ENCODE results near the gene FBN2. TPM values are rescaled to one million over a fixed set of nuclear protein-coding genes. Genes with fewer than 3 reads are reported as not detected.
"Not testable (repeated sequence)": the region's sequence is repeated elsewhere in the genome, so short reads cannot be mapped to it uniquely, and the experiment has no call there.

The FBN2 gene
- total RNA-seq, 1 donor from 2014 or later: 6.6 TPM

DNA sequence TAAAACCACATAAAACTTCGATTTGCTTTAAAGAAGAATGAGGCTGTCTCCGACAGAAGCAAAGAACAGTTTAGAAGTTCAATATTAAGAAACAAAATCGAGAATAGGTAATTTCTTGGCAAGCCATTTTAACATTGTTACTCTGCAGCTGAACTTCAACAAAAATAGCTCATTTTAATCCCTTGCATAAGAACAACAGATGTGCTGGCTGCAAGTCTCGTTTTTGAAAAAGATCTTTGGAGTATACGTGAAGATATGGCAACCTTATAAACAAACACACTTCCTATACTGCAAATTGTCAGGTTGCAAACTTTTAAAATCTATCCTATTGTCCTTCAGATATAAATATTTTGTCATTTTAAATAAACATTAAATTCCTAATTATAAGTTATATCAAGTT lies 71.5 kb downstream of the FBN2 start:
- Mint-ChIP-seq H3K4me3 (ENCODE audit: low read depth) (no peak overlapping the region), H3K27me3 (no peaks in the 10 kb centered on the region), H3K36me3 (ENCODE audit: insufficient read depth) (no peaks in the 10 kb centered on the region), H3K9me3 (ENCODE audit: low read depth) (no peaks in the 10 kb centered on the region), H3K27ac (no peak overlapping the region), H3K4me1 (ENCODE audit: low read depth) (no peaks in the 10 kb centered on the region)
- TF ChIP-seq CTCF (IDR thresholded peaks at IDR 0.05; ENCODE audit: unreplicated experiment): no peak
- DNase-seq (ENCODE audit: low spot score, unreplicated experiment): no peak

DNA sequence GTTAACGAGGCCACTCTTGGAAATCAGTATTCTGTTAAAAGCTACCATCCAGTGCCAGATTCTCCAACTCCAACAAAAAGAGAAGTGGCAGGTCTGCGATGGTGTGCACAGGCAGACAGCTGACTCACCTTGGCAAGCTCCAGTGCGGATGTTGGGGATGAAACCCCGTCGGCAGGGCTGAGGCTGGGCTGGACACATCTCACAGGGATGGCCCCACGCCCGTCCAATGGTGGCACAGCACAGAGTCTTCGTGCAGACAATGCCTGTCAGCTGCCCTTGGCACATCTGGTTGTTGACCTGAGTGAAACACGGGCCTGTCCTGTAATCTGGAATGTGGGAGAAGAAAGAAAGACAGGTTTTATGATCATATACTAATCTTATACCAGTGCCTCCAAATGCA lies 73.4 kb downstream of the FBN2 start:
- no peak for TF ChIP-seq CTCF (IDR thresholded peaks at IDR 0.05; ENCODE audit: unreplicated experiment)

GRCh38 chr5:128462330-128462729 lies 75.7 kb downstream of the FBN2 start:
- TF ChIP-seq CTCF (IDR thresholded peaks at IDR 0.05; ENCODE audit: unreplicated experiment): no peak
- no peaks in the 10 kb centered on the region for H3K4me1 Mint-ChIP-seq (ENCODE audit: low read depth)
- peaks cover 15% of the 10 kb centered on the region for H3K9me3 Mint-ChIP-seq (ENCODE audit: low read depth)

More for the DNA sequence above, 73.4 kb downstream of the FBN2 start:
- no peak overlapping the region for H3K27ac Mint-ChIP-seq
- H3K4me1 Mint-ChIP-seq (ENCODE audit: low read depth): no peaks in the 10 kb centered on the region
- H3K4me3 Mint-ChIP-seq (ENCODE audit: low read depth): no peak overlapping the region
- peaks cover 12% of the 10 kb centered on the region for H3K9me3 Mint-ChIP-seq (ENCODE audit: low read depth)
- no peak for DNase-seq (ENCODE audit: low spot score, unreplicated experiment)
- H3K27me3 Mint-ChIP-seq: no peaks in the 10 kb centered on the region
- H3K36me3 Mint-ChIP-seq (ENCODE audit: insufficient read depth): no peaks in the 10 kb centered on the region

DNA sequence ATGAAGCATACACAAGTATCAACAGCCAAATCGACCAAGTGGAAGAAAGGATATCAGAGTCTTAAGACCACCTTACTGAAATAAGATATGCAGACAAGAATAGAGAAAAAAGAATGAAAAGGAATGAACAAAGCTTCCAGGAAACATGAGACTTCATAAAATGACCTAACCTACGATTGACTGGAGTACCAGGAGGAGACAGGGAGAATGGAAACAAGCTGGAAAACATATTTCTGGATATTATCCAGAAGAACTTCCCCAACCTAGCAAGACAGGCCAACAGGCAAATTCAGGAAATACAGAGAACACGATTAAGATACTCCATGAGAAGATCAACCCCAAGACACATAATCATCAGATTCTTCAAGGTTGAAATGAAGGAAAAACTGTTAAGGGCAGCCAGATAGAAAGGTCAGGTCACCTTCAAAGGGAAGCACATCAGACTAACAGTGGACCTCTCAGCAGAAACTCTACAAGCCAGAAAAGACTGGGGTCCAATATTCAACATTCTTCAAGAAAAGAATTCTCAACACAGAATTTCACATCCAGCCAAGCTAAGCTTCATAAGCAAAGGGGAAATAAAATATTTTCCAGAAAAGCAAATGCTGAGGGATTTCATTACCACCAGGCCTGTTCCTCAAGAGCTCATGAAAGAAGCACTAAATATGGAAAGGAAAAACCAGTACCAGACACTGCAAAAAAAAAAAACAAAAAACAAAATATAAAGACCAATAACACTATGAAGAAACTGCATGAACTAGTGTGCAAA lies 80.7 kb downstream of the FBN2 start:
- peaks cover 15% of the 10 kb centered on the region for H3K9me3 Mint-ChIP-seq (ENCODE audit: low read depth)
- not testable (repeated sequence) for H3K27ac Mint-ChIP-seq; H3K27me3 Mint-ChIP-seq; H3K4me1 Mint-ChIP-seq (ENCODE audit: low read depth); DNase-seq (ENCODE audit: low spot score, unreplicated experiment); H3K4me3 Mint-ChIP-seq (ENCODE audit: low read depth); H3K36me3 Mint-ChIP-seq (ENCODE audit: insufficient read depth)

More at GRCh38 chr5:128462330-128462729, 75.7 kb downstream of the FBN2 start:
- Mint-ChIP-seq H3K4me3 (ENCODE audit: low read depth) (no peak overlapping the region), H3K27ac (no peak overlapping the region), H3K36me3 (ENCODE audit: insufficient read depth) (no peaks in the 10 kb centered on the region), H3K27me3 (no peaks in the 10 kb centered on the region)
- DNase-seq (ENCODE audit: low spot score, unreplicated experiment): no peak

DNA sequence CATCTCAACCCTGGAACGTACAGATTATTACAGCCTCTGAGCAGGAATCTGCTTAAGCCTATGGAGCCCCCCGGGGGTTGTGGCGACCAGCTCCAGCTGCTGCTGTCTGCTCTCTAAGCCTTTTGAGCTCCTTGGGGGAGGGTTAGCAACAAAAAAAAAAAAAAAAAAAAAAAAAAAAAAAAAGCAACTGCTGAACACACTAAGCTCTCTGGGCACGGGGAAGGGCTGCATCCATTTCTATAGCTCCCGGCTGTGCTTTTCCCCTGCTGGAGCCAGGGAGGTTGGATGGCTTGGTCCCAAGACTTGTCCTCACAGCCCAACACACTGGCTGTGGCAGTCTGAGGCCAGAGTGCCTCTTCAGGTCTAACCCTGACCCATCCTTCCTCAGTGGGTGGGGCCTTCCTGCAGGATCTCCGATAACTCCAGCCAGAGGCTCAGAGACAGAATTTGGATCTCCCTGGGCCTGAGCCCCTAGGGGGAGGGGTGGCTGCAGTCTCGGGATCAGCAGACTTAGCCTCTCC lies 82.1 kb downstream of the FBN2 start:
- DNase-seq (ENCODE audit: low spot score, unreplicated experiment): no peak
- TF ChIP-seq CTCF (IDR thresholded peaks at IDR 0.05; ENCODE audit: unreplicated experiment): no peak
- Mint-ChIP-seq H3K4me1 (ENCODE audit: low read depth) (no peaks in the 10 kb centered on the region), H3K27me3 (no peaks in the 10 kb centered on the region), H3K36me3 (ENCODE audit: insufficient read depth) (no peaks in the 10 kb centered on the region), H3K27ac (no peak overlapping the region), H3K9me3 (ENCODE audit: low read depth) (peaks cover 15% of the 10 kb centered on the region), H3K4me3 (ENCODE audit: low read depth) (no peak overlapping the region)

DNA sequence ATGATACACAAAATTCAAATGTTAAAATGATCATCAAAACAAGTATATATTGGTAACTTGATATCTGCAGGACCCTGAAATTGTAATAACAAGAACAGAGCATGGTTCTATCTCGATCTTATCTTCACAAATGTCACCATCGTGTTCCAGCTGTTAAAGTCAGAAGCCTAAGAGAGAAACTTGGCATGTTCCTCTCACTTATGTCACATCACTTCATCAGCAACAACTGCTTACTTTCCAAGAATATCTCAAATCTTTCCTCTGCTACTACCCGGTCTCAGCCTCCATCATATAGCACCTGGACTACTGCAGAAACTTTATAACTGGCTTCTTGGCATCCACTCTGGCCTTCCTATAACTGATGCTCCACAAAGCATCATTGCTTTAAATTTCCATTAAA lies 84.9 kb downstream of the FBN2 start:
- H3K27ac Mint-ChIP-seq: no peak overlapping the region

DNA sequence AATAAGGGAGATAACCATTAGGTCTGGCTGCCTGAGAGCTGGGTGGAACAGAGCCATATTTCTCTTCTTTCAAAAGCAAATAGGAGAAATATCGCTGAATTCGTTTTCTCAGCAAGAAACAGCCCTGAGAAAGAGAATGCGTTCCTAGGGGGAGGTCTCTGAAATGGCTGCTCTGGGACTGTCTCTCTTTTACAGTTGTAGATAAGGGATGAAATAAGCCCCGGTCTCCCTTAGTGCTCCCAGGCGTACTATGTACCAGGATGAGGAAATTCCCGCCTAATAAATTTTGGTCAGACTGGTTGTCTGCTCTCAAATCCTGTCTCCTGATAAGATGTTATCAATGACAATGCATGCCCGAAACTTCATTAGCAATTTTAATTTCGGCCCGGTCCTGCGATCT lies 90.8 kb downstream of the FBN2 start:
- H3K27ac Mint-ChIP-seq; H3K4me1 Mint-ChIP-seq (ENCODE audit: low read depth); H3K4me3 Mint-ChIP-seq (ENCODE audit: low read depth); H3K27me3 Mint-ChIP-seq; DNase-seq (ENCODE audit: low spot score, unreplicated experiment); H3K36me3 Mint-ChIP-seq (ENCODE audit: insufficient read depth): not testable (repeated sequence)
- peaks cover 19% of the 10 kb centered on the region for H3K9me3 Mint-ChIP-seq (ENCODE audit: low read depth)

More for the DNA sequence above, 84.9 kb downstream of the FBN2 start:
- no peak for DNase-seq (ENCODE audit: low spot score, unreplicated experiment)
- H3K9me3 Mint-ChIP-seq (ENCODE audit: low read depth): peaks cover 9% of the 10 kb centered on the region
- H3K36me3 Mint-ChIP-seq (ENCODE audit: insufficient read depth): no peaks in the 10 kb centered on the region
- TF ChIP-seq CTCF (IDR thresholded peaks at IDR 0.05; ENCODE audit: unreplicated experiment): no peak
- H3K27me3 Mint-ChIP-seq: no peaks in the 10 kb centered on the region
- no peaks in the 10 kb centered on the region for H3K4me1 Mint-ChIP-seq (ENCODE audit: low read depth)
- H3K4me3 Mint-ChIP-seq (ENCODE audit: low read depth): no peak overlapping the region
